Esophagus squamous epithelium (tissue), 5 donors: ENCODE data around the gene FGR. TPM values are rescaled to one million over a fixed set of nuclear protein-coding genes. Genes with fewer than 3 reads are reported as not detected.

ENCODE experiments used
- DNase-seq: peaks from one replicate; lab custom pipeline; 2025; lab: John Stamatoyannopoulos, UW
- H3K27ac ChIP-seq, 4 donors: fragments of 200-600 bp; sonication (generic); one replicate each; pipeline ENCODE4 v1.5.1; 2016 to 2019; ENCODE audit warnings: mild to moderate bottlenecking in 1 of 4
- H3K27me3 ChIP-seq, 4 donors: fragments of 200-600 bp; sonication (generic); 1 replicate in 3 of 4; 2 replicates in 1 of 4; pipeline versions ENCODE4 v1.5.1 to v1.6.0; 2017 to 2021; ENCODE audit warnings: antibody characterized with exemption in 1 of 4
- H3K36me3 ChIP-seq, 3 donors: fragments of 200-600 bp; sonication (generic); one replicate each; pipeline ENCODE4 v1.5.1; 2016 to 2019
- H3K4me1 ChIP-seq, 3 donors: fragments of 200-600 bp; sonication (generic); one replicate each; pipeline ENCODE4 v1.5.1; 2017 to 2019
- H3K4me3 ChIP-seq, 4 donors: fragments of 200-600 bp; sonication (generic); 1 replicate in 3 of 4; 2 replicates in 1 of 4; pipeline ENCODE4 v1.5.1; 2016 to 2019; ENCODE audit warnings: mild to moderate bottlenecking in 2 of 4, moderate library complexity in 1 of 4
- H3K9me3 ChIP-seq, 3 donors: fragments of 200-600 bp; sonication (generic); one replicate each; pipeline ENCODE4 v1.5.1; 2016 to 2019
- CTCF ChIP-seq, 6 experiments: fragments of 450-650 bp in 4 of 6; fragments of 200-600 bp in 2 of 6; sonication (generic) in 2 of 6; IDR thresholded peaks; one replicate each; pipeline ENCODE4 v1.5.1; 2016 to 2019; ENCODE audit warnings: antibody characterized with exemption in 6 of 6, mild to moderate bottlenecking in 4 of 6, moderate library complexity in 4 of 6
- POLR2A ChIP-seq, 4 donors: fragments of 450-650 bp; IDR thresholded peaks; one replicate each; pipeline ENCODE4 v1.6.1; 2017; ENCODE audit warnings: antibody characterized with exemption in 4 of 4, mild to moderate bottlenecking in 4 of 4, moderate library complexity in 3 of 4
- WGBS, 2 donors: methylation state at CpG; one replicate each; pipeline ENCODE4 v1.1.5; 2018; 5-methylcytosine and 5-hydroxymethylcytosine counted together
- intact Hi-C: fragments of 100-400 bp; cut with DNase I; formaldehyde crosslinking; loops from one replicate; pipeline ENCODE4 v1.15.0; 2022
- total RNA-seq, 4 donors: library from RNA; depleted of rRNA; stranded (reverse); fragments of >200 nt; gene quantifications; one replicate each; pipeline ENCODE4 v1.1.0, GENCODE V29; 2016
- donor health status: DM: yes; HTN: yes; CAD: no.

The FGR gene
- total RNA-seq, 4 donors from 2014 or later: 1.2 to 12.4 (median 7.5) TPM

- intact Hi-C loops: no loop called here
- Histone ChIP-seq H3K27ac (peak overlapping the region; percentile 7 to 42 (median 26)), H3K4me1 (peaks cover 0 to 31% (median 5%) of the 10 kb centered on the region in 3 donors), H3K36me3 (no peaks in the 10 kb centered on the region), H3K4me3 (no peak overlapping the region), H3K9me3 (no peaks in the 10 kb centered on the region), H3K27me3 (no peaks in the 10 kb centered on the region)
- no peak for DNase-seq
- TF ChIP-seq CTCF (IDR thresholded peaks at IDR 0.05) (no peak), POLR2A (IDR thresholded peaks at IDR 0.05) (no peak)
- WGBS, 2 donors: 33 to 40% methylated on average over 1 of the region's 1 CpG
These were observed 15.2 kb upstream of the FGR start for GRCh38 chr1:27650171-27650538.

GRCh38 chr1:27649306-27649635 is 14.3 kb upstream of the FGR start:
- Histone ChIP-seq H3K27me3 (no peaks in the 10 kb centered on the region), H3K9me3 (no peaks in the 10 kb centered on the region), H3K4me3 (no peak overlapping the region), H3K4me1 (peaks cover 0 to 29% (median 5%) of the 10 kb centered on the region in 3 donors), H3K36me3 (no peaks in the 10 kb centered on the region), H3K27ac (no peak overlapping the region)
- 84 to 87% methylated on average over 7 to 11 of the region's 11 CpGs for WGBS, 2 donors
- intact Hi-C loops: no loop called here
- DNase-seq: no peak
- TF ChIP-seq POLR2A (IDR thresholded peaks at IDR 0.05) (no peak), CTCF (IDR thresholded peaks at IDR 0.05) (no peak)

GRCh38 chr1:27648602-27649305 is 13.8 kb upstream of the FGR start:
- 65 to 71% methylated on average over 5 of the region's 6 CpGs for WGBS, 2 donors
- H3K4me1 ChIP-seq: peaks cover 0 to 34% (median 5%) of the 10 kb centered on the region in 3 donors
- TF ChIP-seq CTCF (IDR thresholded peaks at IDR 0.05): no peak
- no peaks in the 10 kb centered on the region for H3K27me3 ChIP-seq
- DNase-seq: no peak
- no peaks in the 10 kb centered on the region for H3K9me3 ChIP-seq
- H3K4me3 ChIP-seq: no peak overlapping the region
- no peaks in the 10 kb centered on the region for H3K36me3 ChIP-seq
- intact Hi-C loops: no loop called here
- no peak overlapping the region for H3K27ac ChIP-seq

GRCh38 chr1:27647328-27647727 is 12.3 kb upstream of the FGR start:
- peaks cover 0 to 38% (median 5%) of the 10 kb centered on the region in 3 donors for H3K4me1 ChIP-seq
- intact Hi-C loops: no loop called here
- H3K4me3 ChIP-seq: no peak overlapping the region
- WGBS, 2 donors: 93 to 94% methylated on average over 5 of the region's 5 CpGs
- no peak for DNase-seq
- H3K36me3 ChIP-seq: no peaks in the 10 kb centered on the region
- no peak overlapping the region for H3K27ac ChIP-seq
- H3K27me3 ChIP-seq: no peaks in the 10 kb centered on the region
- H3K9me3 ChIP-seq: no peaks in the 10 kb centered on the region
- no peak for TF ChIP-seq POLR2A (IDR thresholded peaks at IDR 0.05)

GRCh38 chr1:27646676-27647075 is 11.7 kb upstream of the FGR start:
- WGBS, 2 donors: 65% methylated on average over 8 of the region's 8 CpGs; no CpG with 5 or more reads in 1 of the 2 donors

More at GRCh38 chr1:27646676-27647075, 11.7 kb upstream of the FGR start:
- no peaks in the 10 kb centered on the region for H3K36me3 ChIP-seq
- no peaks in the 10 kb centered on the region for H3K9me3 ChIP-seq
- H3K27ac ChIP-seq: no peak overlapping the region
- H3K4me1 ChIP-seq: peaks cover 0 to 38% (median 5%) of the 10 kb centered on the region in 3 donors
- intact Hi-C loops: no loop called here
- no peaks in the 10 kb centered on the region for H3K27me3 ChIP-seq
- H3K4me3 ChIP-seq: no peak overlapping the region
- no peak for DNase-seq
- TF ChIP-seq CTCF (IDR thresholded peaks at IDR 0.05): no peak
- TF ChIP-seq POLR2A (IDR thresholded peaks at IDR 0.05): no peak
